ES-I3 (cell line): Measurements from ENCODE around the gene TNFAIP6.

ENCODE experiments used
- H3K36me3 ChIP-seq: 2 replicates; pipeline ENCODE4 v1.6.1; 2013; ENCODE audit warnings: mild to moderate bottlenecking, low read length, control low read depth, moderate library complexity; ENCODE audit not compliant: insufficient read depth
- H3K4me1 ChIP-seq: 2 replicates; pipeline ENCODE4 v1.6.1; 2013; ENCODE audit warnings: mild to moderate bottlenecking, control low read depth, low read length; ENCODE audit not compliant: insufficient read depth
- H3K9ac ChIP-seq: 2 replicates; pipeline ENCODE4 v1.6.1; 2013; ENCODE audit warnings: low read depth, mild to moderate bottlenecking, low read length, moderate library complexity
- H3K9me3 ChIP-seq: 2 replicates; pipeline ENCODE4 v1.6.1; 2013; ENCODE audit warnings: mild to moderate bottlenecking, low read length, moderate library complexity; ENCODE audit not compliant: control insufficient read depth, insufficient read depth

The TNFAIP6 gene

DNA sequence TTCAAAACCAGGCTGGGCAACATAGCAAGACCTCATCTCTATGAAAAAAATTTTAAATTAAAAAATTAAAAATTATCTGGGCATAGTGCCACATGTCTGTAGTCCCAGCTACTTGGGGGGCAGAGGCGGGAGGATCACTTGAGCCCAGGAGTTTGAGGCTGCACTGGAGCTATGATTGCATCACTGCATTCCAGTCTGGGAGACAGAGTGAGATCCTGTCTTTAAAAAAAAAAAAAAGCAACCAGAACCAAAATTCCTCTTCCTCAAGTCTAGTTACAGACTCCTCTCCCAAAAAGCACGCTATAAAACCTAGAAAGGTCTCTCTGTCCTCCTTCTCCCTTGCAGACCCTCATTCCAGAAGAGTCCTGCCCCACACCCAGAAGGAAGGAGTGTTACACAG is 23.9 kb downstream of the TNFAIP6 start:
- H3K9me3 ChIP-seq, result no peaks in the 10 kb centered on the region
- no peak overlapping the region for H3K9ac ChIP-seq
- no peaks in the 10 kb centered on the region for H3K4me1 ChIP-seq
- H3K36me3 ChIP-seq, result no peaks in the 10 kb centered on the region

DNA sequence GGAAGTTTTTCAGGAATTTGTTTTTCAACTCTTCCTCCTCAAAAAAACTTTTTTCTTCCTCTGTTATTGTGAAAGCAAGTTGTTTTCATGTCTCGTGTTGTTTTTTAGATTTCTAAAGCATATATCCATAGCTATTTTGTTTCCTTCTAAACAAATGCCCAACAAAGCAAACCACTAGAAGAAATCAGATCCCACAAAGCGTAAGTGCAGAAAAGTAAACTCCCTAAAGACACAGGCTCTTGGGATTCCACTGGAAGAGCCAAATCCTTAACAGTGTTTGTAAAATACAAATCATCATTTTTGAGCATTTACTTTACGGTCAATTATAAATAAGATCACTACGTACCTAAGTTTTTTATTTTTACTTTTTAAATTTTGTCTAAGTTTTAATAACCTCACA is 30.6 kb downstream of the TNFAIP6 start:
- H3K4me1 ChIP-seq, result no peaks in the 10 kb centered on the region
- peaks cover 4% of the 10 kb centered on the region; the same call in 1 of the 2 replicates for H3K9me3 ChIP-seq
- H3K36me3 ChIP-seq, result no peaks in the 10 kb centered on the region
- no peak overlapping the region for H3K9ac ChIP-seq

DNA sequence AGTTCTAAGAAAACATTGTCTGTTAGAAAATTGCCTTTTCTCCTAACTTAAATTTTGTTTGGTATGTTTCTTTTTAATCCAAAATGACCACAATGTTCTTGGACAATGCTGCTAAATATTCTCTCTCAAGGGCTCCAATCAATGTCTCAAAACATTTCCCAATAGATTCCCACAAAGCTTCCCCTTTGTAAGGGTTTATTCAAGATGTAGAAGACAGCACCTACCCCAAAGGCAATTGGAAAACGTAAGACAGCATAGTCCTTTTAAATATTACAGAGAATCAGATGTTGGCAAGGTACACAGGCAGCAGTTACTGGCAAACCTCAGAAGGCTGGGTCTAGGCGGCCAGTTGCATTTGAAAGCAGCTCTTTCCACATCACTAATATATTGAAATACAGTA is 34.0 kb downstream of the TNFAIP6 start:
- Histone ChIP-seq H3K36me3 (no peaks in the 10 kb centered on the region), H3K9ac (no peak overlapping the region), H3K4me1 (no peaks in the 10 kb centered on the region), H3K9me3 (peaks cover 4% of the 10 kb centered on the region; the same call in 1 of the 2 replicates)

DNA sequence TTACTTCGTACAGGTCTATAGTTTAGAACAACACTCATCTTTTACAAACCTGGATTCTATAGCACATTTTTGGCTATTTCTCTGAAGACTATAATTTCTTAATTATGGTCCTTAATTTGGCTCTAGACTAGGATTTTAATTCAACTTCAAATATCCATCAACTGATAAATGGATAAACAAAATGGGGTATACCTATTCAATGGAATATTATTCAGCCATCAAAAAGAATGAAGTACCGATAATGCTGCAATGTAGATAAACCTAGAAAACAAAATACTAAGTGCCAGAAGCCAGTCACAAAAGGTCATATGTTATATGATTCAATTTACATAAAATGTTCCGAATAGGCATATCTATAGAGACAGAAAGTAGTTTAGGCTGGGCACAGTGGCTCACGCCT is 37.1 kb downstream of the TNFAIP6 start:
- no peaks in the 10 kb centered on the region for H3K36me3 ChIP-seq
- peaks cover 4% of the 10 kb centered on the region; the same call in 1 of the 2 replicates for H3K9me3 ChIP-seq
- no peaks in the 10 kb centered on the region for H3K4me1 ChIP-seq
- H3K9ac ChIP-seq, result no peak overlapping the region

DNA sequence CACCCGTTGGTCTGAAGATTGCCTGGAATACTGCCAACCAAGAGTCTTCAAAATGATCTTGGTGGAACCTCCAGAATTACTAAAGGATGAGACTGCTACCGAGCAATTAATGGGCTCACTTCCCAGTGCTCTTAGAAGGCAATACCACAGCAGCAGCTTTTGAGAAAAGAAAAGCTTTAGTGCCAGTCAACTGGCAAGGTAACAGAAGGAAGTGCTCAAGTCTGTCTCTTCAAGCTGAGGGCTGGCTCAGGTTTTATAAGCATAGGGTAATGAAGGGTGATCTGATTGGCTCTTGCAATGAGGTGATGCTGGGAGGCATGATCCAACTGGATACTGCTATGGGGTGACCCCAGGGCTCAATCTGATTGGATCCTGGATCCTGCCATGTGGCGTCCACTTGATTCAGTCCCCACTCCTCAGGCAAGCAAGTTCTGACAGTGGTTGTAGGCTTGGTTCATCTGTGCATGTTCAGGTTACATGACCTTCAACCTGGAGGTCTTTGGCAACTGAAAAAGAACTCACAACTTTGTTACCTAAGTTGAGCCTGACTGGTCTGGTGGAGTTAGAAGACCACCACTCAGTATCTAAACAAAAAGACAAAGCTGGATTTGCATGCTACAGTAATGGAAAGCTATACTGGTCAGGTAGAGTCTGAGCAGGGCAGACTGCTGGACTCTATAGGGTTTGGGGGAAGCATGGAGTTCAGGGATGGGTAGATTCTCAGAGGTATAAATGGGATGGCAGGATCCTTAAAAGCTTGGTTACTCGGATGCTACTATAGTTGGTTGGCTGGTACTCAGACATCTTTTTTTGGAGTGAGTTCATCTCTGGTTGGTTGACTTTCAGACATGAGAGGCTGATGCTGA is 38.4 kb downstream of the TNFAIP6 start:
- Histone ChIP-seq H3K4me1 (no peaks in the 10 kb centered on the region), H3K36me3 (no peaks in the 10 kb centered on the region), H3K9me3 (peaks cover 2% of the 10 kb centered on the region; the same call in 1 of the 2 replicates), H3K9ac (no peak overlapping the region)

DNA sequence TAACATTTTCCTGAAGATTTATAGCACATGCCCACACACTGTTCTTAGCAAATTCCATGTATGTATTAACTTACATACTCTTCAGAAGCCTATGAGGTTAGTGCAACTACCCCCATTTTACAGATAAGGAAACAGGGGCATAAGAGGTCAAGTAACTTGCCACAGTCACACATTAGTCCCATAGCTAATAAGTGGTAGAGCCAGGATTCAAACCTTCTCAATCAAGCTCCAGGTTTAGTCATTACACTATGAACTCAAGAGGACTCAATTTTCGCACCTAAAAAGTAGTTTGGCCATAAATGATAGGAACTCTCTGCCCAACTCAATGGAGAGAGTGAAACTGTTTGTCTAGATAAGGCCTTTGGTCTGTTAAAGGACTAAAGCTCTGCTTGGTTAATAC is 42.6 kb downstream of the TNFAIP6 start:
- H3K4me1 ChIP-seq, result no peaks in the 10 kb centered on the region

DNA sequence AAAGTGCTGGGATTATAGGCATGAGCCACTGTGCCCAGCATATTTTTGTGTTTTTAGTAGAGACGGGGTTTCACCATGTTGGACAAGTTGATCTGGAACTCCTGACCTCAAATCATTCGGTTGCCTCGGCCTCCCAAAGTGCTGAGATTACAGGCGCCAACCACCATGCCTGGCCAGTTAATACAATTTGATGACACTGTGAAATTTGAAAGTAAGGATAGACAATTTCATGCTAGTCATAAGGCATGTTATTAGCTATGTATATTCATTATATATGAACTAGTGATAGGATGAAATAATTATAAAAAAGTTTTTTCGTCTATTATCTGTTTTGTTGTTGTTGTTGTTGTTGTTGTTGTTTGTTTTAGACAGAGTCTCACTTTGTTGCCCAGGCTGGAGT is 43.8 kb downstream of the TNFAIP6 start:
- Histone ChIP-seq H3K9ac (no peak overlapping the region), H3K4me1 (no peaks in the 10 kb centered on the region), H3K9me3 (no peaks in the 10 kb centered on the region), H3K36me3 (no peaks in the 10 kb centered on the region)

More for the DNA sequence above, 42.6 kb downstream of the TNFAIP6 start:
- no peaks in the 10 kb centered on the region for H3K9me3 ChIP-seq
- no peaks in the 10 kb centered on the region for H3K36me3 ChIP-seq
- H3K9ac ChIP-seq, result no peak overlapping the region

DNA sequence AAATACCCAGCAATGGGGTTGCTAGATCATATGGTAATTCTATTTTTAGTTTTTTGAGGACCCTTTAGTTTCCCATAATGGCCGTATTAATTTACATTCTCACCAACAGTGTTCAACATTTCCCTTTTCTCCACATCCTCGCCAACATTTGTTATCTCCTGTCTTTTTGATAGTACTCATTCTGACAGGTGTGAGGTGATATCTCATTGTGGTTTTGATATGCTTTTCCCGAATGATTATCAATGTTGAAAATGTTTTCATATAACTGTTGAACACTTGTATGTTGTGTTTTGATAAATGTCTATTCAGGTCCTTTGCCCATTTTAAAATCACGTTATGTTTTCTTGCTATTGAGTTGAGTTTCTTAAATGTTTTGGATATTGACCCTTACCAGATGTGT is 46.5 kb downstream of the TNFAIP6 start:
- Histone ChIP-seq H3K9ac (no peak overlapping the region), H3K9me3 (no peaks in the 10 kb centered on the region), H3K4me1 (no peaks in the 10 kb centered on the region), H3K36me3 (no peaks in the 10 kb centered on the region)

DNA sequence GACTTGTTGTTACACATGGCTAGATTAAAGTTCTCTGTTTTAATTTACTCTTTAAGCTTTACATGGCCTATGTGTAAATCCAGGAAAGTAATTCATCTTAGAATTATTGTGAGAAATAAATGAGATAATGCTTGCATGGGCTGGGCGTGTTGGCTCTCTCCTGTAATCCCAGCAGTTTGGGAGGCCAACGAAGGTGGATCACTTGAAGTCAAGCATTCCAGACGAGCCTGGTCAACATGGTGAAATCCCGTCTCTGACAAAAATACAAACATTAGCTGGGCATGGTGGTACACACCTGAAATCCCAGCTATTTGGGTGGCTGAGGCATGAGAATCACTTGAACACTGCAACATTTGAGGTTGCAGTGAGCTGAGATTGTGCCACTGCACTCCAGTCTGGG is 48.0 kb downstream of the TNFAIP6 start:
- H3K9ac ChIP-seq, result no peak overlapping the region
- H3K4me1 ChIP-seq, result no peaks in the 10 kb centered on the region
- no peaks in the 10 kb centered on the region for H3K36me3 ChIP-seq
- no peaks in the 10 kb centered on the region for H3K9me3 ChIP-seq

DNA sequence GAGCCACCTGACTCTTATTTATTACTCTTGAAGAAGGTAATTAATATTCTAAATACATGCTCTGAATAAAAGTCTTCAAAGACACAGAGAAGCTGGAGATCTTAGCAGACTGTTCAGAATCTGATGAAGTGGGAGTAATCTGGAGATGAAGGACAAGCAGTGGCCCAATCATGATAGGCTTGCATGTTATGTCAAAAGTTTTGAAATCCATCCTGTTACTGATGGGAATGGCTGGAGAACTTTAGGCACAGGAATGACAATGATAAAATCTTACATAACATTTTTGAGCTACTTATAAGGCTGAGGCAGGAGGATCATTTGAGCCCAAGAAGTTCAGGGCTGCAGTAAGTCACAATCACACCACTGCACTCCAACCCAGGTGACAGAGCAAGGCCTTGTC is 49.9 kb downstream of the TNFAIP6 start:
- H3K4me1 ChIP-seq, result no peaks in the 10 kb centered on the region; the same call in 1 of the 2 replicates

DNA sequence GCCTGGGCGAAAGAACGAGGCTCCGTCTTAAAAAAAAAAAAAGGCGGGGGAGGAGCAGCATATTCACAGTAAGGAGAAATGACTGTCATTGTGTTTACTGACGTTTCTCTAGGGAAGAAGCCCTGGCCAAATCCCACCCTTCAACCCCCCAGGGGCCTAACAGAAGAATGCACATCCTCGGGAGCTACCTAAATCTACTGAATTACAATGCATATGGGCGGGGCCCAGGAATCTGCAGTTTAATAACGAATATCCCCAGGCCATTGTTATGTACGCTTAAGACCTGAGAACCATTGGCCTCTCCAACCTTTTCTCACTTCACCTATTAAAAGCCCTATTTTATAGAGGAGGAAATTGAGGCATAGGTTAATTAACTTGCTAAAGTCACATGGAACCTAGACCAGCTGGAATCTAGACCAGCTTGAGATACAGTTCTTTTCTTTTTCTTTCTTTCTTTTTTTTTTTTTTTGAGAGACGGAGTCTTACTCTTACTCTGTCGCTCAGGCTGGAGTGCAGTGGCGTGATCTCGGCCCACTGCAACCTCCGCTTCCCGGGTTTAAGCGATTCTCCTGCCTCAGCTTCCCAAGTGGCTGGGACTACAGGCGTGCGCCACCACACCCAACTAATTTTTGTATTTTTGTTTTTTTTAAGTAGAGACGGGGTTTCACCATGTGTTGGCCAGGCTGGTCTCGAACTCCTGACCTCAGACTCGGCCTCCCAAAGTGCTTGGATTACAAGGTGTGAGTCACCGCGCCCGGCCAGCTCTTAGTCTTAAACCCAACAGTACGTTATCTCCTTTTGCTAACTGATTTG is 51.6 kb downstream of the TNFAIP6 start:
- H3K36me3 ChIP-seq, result peaks cover 6% of the 10 kb centered on the region; the same call in 1 of the 2 replicates
- no peaks in the 10 kb centered on the region for H3K9me3 ChIP-seq
- H3K4me1 ChIP-seq, result no peaks in the 10 kb centered on the region; the same call in 1 of the 2 replicates
- H3K9ac ChIP-seq, result peak overlapping the region; percentile 87; the same call in 1 of the 2 replicates

More for the DNA sequence above, 49.9 kb downstream of the TNFAIP6 start:
- H3K9me3 ChIP-seq, result no peaks in the 10 kb centered on the region
- H3K36me3 ChIP-seq, result 0 out of 2 replicates have a peak, but pooled peaks cover 1% of the 10 kb centered on the region
- H3K9ac ChIP-seq, result no peak overlapping the region

DNA sequence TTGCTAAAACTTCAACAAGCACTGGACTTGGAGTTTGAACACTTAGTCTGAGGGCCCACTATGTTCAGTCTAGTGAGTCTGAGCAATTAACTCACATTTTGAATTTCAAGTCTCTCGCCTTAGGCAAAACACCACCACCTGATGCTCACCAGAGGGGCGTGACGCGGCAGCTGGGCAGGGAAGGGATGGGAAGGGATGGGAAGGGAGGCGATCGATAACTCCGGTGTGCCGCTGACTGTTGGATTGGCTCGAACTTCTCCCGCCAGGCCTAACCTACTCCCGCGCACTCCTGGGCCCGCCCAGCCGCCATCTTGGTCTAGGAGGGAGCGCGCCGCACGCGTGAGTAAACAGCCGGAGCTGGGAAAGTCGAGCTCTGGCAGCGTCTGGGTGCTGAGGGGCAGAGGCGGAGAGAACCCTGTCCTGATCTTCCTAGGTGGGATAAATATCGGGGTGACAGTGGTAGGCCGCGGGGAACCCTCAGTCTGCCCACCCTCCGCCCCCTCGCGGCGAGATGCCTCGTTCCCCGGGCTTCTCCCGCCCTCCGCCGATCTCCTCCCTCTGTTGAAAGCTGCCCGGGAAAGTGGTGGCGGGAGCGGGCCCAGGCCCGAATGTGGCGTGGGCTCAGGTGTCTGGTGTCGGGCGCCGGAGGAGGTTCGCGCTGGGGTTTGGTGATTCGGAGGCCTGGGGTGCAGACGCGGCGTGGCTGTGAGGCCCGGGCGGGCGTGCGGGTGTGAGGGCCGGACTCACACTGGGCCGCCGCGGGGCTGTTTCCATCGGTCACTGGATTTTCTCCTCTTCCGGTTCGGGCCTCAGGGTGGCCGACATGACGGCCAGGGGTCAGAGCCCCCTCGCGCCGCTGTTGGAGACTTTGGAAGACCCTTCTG is 52.5 kb downstream of the TNFAIP6 start, which contains the start of gene RIF1:
Gene RIF1, plus strand, starts transcription at position 302 of the 884 bp plus-strand sequence. Its CDS starts 522 bp downstream, at position 824.
- H3K9ac ChIP-seq, result peak within 1 kb of the TSS; percentile 87
- H3K36me3 ChIP-seq, result peaks cover 6% of the 10 kb centered on the region; the same call in 1 of the 2 replicates
- H3K4me1 ChIP-seq, result no peaks in the 10 kb centered on the region; the same call in 1 of the 2 replicates
- H3K9me3 ChIP-seq, result no peaks in the 10 kb centered on the region

DNA sequence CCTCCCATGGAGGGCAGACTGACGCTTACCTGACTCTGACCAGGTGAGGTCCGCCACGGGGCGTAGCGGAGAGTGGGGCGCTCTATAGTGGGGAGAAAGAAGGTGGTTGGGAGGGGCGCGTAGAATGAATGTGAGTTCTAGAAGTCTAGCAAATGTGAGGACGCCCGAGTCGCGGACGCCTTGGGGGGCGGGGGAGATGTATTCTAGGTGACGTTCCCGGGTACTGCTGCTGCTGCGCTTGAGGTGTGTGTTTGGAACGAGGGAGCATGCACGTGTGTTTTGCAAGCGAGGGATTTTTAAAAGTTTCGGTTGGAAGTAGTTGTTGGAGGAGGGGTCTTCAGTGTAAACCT is 53.1 kb downstream of the TNFAIP6 start:
- Histone ChIP-seq H3K9me3 (no peaks in the 10 kb centered on the region), H3K36me3 (peaks cover 6% of the 10 kb centered on the region; the same call in 1 of the 2 replicates), H3K9ac (peak overlapping the region; percentile 87), H3K4me1 (no peaks in the 10 kb centered on the region; the same call in 1 of the 2 replicates)

DNA sequence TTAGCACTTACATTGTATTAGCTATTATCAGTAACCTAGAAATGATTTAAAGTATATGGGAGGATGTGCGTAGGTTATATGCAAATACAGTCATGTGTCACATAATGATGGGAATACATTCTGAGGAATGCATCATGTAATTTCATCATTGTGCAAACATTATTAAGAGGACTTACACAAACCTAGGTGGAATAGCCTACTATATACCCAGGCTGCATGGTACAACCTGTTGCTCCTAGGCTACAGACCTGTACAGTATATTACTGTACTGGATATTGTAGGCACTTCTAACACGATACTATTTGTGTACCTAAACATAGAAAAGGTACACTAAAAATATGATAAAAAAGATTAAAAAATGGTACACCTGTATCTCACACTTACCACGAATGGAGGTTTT is 60.3 kb downstream of the TNFAIP6 start:
- peaks cover 13% of the 10 kb centered on the region for H3K36me3 ChIP-seq
- H3K4me1 ChIP-seq, result no peaks in the 10 kb centered on the region

More for the DNA sequence above, 60.3 kb downstream of the TNFAIP6 start:
- H3K9me3 ChIP-seq, result no peaks in the 10 kb centered on the region
- no peak overlapping the region for H3K9ac ChIP-seq
